ENCODE measurements around the gene QRICH2. TPM values are rescaled to one million over a fixed set of nuclear protein-coding genes. Genes with fewer than 3 reads are reported as not detected.

QRICH2 gene
- total and polyA plus RNA-seq, 2 of the 4 experiments (the other 2 are of a cell fraction): 4.3 to 4.8 TPM

GRCh38 chr17:76232342-76232741 lies 75.7 kb downstream of the QRICH2 start:
- Histone ChIP-seq H3K36me3 (ENCODE audit: control insufficient read depth, insufficient read depth, low read length) (no peaks in the 10 kb centered on the region), H4K20me1 (ENCODE audit: insufficient read depth, low read length) (0 out of 2 replicates have a peak, but pooled peaks cover 3% of the 10 kb centered on the region), H2BK120ac (ENCODE audit: low read depth, low read length) (no peak overlapping the region), H3K4ac (ENCODE audit: low read depth, low read length) (peak overlapping the region; percentile 58; the same call in 1 of the 2 replicates), H3K27me3 (ENCODE audit: control insufficient read depth, insufficient read depth, low read length) (peaks cover 4% of the 10 kb centered on the region; the same call in 1 of the 2 replicates), H3K4me3 (ENCODE audit: insufficient read depth, low read depth, low read length) (no peak overlapping the region), H2BK5ac (ENCODE audit: low read depth, low read length, poor library complexity, severe bottlenecking) (peak overlapping the region; percentile 88), H4K5ac (ENCODE audit: low read depth, low read length) (no peak overlapping the region), H3K23ac (ENCODE audit: low read depth, low read length) (no peak overlapping the region), H3K27ac (ENCODE audit: insufficient read depth, low read length) (peak overlapping the region; percentile 49; the same call in 1 of the 2 replicates), H2AFZ (replicated peaks; ENCODE audit: low read length, poor library complexity) (no peak overlapping the region), H3K9ac (ENCODE audit: low read depth, low read length) (no peak overlapping the region), H2BK15ac (ENCODE audit: low read depth, low read length) (no peak overlapping the region), H2AK5ac (ENCODE audit: low read depth, low read length) (peak overlapping the region; percentile 90; the same call in 1 of the 2 replicates), H3K4me1 (ENCODE audit: control insufficient read depth, insufficient read depth, low read length) (peaks cover 3% of the 10 kb centered on the region), H3K18ac (ENCODE audit: low read depth, low read length) (no peak overlapping the region), H3K79me1 (ENCODE audit: low read depth in 1 of 2, low read length in 2 of 2) (peaks cover 0 to 3% of the 10 kb centered on the region in 2 experiments; a peak in 1 of 4 replicates), H3K14ac (replicated peaks; ENCODE audit: low read depth, low read length) (no peak overlapping the region), H4K8ac (ENCODE audit: low read depth in 2 of 2, low read length in 2 of 2) (peak overlapping the region in 1 of 2 experiments; percentile 31; a peak in 2 of 4 replicates), H3K56ac (ENCODE audit: extremely low read depth, insufficient read depth, low read length) (no peak overlapping the region), H3K9me3 (ENCODE audit: control insufficient read depth, insufficient read depth, low read length) (no peaks in the 10 kb centered on the region), H2BK20ac (ENCODE audit: low read depth, low read length) (no peak overlapping the region), H3K4me2 (ENCODE audit: low read depth, low read length) (peak overlapping the region; percentile 14; the same call in 1 of the 2 replicates), H3K9me1 (ENCODE audit: insufficient read depth, low read length) (peaks cover 3% of the 10 kb centered on the region; the same call in 1 of the 2 replicates), H4K91ac (ENCODE audit: insufficient read depth, low read depth, low read length) (no peak overlapping the region), H2AK9ac (replicated peaks; ENCODE audit: low read depth, low read length, poor library complexity) (no peak overlapping the region)
- intact Hi-C loops (cut with micrococcal nuclease): no loop called here
- ATAC-seq (ENCODE audit: low read depth): peak; percentile 91
- POLR2A ChIA-PET (ENCODE audit: unreplicated experiment): interaction anchor here (0.6 kb wide), 1 partner anchor 9 kb away, joined by 3 read pairs; no protein-coding TSS in a partner anchor
- in situ Hi-C loops (cut with MboI; ENCODE audit: low sequenced_read_pairs): no loop called here
- CTCF ChIA-PET: interaction anchor here (0.6 kb wide), 1 partner anchor 18 kb away, joined by 4 read pairs; no protein-coding TSS in a partner anchor
- peak; percentile 98 for DNase-seq
- TF ChIP-seq USF2 (IDR thresholded peaks at IDR 0.05; ENCODE audit: low read depth, low read length) (no peak), MAFK (IDR thresholded peaks at IDR 0.05; ENCODE audit: low read depth, low read length) (0 out of 2 replicates have a peak, but pooled peaks have one; percentile 32), CTCF (conservative IDR thresholded peaks at IDR 0.05; ENCODE audit: low read depth, low read length) (no peak), MXI1 (IDR thresholded peaks at IDR 0.05; ENCODE audit: borderline replicate concordance, low read depth, low read length) (no peak), NFE2L2 (IDR thresholded peaks at IDR 0.05; ENCODE audit: low read depth, low read length) (peak; percentile 73), RFX5 (IDR thresholded peaks at IDR 0.05; ENCODE audit: low read depth, low read length) (no peak), CHD1 (IDR thresholded peaks at IDR 0.05; ENCODE audit: low read depth, low read length) (no peak), MAZ (IDR thresholded peaks at IDR 0.05; ENCODE audit: borderline replicate concordance, low read depth, low read length) (no peak), RCOR1 (IDR thresholded peaks at IDR 0.05; ENCODE audit: insufficient replicate concordance, low read length) (peak; percentile 77), BHLHE40 (IDR thresholded peaks at IDR 0.05; ENCODE audit: low read depth, low read length) (peak; percentile 37; the same call in 1 of the 2 replicates), FOS (IDR thresholded peaks at IDR 0.05; ENCODE audit: low read depth, low read length) (peak; percentile 82), CEBPB (IDR thresholded peaks at IDR 0.05; ENCODE audit: low read depth, low read length) (peak; percentile 50; the same call in 1 of the 2 replicates), POLR2A (IDR thresholded peaks at IDR 0.05; ENCODE audit: low read depth, low read length) (no peak), SMC3 (IDR thresholded peaks at IDR 0.05; ENCODE audit: low read depth, low read length) (no peak; the same call in 1 of the 2 replicates), RAD21 (IDR thresholded peaks at IDR 0.05; ENCODE audit: low read length) (no peak), ELK1 (IDR thresholded peaks at IDR 0.05; ENCODE audit: borderline replicate concordance, low read depth, low read length) (no peak)
- no TSS peak for BruUV-seq (replicated peaks)
- dilution Hi-C loops (cut with HindIII; ENCODE audit: low sequenced_read_pairs, unreplicated experiment): no loop called here
- no CpG with 5 or more reads among the region's 2 CpGs for WGBS, 2 experiments (ENCODE audit: extremely low coverage in 2 of 2, insufficient read length in 1 of 2)
